GM21367 (cell line): ENCODE data around the gene SORCS2.
A peak's percentile ranks its signal among the peaks of the same experiment; 100 is the strongest.

ENCODE experiments used
- ATAC-seq: cut with Tn5 transposase; IDR thresholded peaks from one replicate; pipeline ENCODE4 v1.9.1; 2021; ENCODE audit not compliant: unreplicated experiment

Gene SORCS2

DNA sequence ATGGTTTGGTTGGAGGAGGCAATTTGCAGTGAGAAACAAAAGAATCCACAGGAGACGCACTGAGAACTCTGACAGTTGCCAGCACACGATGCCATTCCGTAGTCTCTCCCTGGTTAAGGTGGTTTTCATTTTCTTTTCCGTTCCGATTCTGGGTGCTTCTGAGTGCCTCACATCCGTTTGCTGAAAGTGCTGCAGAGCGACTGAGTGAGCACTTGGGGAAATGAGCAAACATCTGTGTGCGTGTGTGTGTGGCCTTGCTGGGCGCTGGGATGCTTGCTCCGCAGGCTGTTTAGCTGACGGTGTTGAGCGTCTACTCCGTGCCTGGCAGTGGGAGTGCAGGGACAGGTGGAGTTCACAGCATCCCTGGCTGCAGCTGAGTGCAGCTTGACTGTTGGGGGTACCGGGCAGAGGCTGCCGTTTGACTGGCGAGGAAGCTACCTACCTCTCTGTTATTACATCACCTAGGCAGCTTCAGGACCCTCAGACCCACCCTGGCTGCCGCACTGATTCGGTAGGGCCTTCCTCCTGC is 49.3 kb downstream of the SORCS2 start:
- no peak for ATAC-seq

DNA sequence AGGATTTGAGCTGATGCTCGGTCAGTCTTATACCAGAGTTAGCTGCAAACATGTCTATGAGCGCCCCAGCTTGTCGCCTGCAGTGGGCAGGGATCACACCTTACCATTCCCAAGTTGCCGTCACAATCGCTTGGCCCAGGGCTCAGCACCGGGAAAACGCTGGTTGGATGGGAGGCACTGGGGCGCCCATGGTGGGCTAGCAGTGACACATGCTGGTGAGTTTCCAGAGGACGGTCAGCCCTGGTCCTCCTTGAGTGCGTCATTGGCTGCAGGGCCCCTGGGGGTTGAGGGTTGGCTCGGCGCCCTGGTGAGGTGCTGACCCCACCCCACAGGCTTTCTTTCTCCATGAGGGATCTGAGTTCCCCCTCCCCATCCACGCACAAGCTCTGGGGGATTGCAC is 50.4 kb downstream of the SORCS2 start:
- no peak for ATAC-seq

DNA sequence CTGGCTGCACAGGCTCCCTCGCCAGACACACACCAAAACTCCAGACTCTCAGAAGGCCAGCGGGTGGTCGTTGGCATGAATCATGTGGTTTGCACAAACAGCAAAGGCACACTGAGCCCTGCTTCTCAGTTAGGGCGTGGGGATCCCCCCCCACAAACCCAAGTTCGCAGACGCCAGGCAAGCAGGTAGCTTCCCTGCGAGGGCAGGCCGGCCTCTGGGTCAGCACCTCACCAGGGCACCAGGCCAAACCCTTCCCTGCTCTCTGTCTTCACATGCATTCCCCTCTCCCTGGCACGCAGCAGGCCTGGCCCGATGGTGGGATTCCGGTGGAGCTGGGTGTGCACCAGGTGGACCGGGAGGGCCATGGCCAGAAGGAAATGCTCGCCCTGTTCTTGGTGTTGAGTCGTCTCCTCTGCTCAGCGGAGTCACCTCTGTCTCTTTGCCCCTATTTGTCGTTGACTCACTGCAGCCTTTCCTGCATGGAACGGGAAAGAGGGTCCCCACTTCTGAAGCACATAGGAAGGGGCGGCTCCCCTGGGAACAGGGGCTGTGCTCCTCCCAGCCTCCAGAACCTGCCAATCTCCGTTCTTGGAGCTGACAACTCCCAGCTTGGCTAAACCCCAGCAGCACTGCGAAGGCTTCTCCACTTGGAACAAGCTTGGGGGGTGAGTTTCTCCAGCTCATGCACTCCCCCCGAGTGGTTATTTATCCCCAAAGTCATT is 51.4 kb downstream of the SORCS2 start:
- ATAC-seq, result no peak

DNA sequence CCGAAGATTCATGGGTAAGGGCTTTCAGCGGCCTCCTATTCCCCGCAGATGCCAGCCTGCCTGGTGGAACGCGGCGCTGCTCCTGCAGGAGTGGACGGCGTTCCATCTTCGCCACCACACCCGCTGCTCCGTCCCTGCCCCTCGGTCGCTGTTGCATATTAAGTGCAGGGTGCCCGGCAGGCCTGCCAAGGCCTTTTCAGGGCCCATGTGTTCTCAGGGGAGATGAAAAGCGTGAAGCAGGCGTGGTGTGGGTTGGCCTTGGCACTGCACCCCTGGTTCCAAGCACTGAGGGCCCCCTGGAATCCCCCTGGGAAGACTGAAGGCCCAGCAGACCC is 52.0 kb downstream of the SORCS2 start:
- ATAC-seq, result no peak

DNA sequence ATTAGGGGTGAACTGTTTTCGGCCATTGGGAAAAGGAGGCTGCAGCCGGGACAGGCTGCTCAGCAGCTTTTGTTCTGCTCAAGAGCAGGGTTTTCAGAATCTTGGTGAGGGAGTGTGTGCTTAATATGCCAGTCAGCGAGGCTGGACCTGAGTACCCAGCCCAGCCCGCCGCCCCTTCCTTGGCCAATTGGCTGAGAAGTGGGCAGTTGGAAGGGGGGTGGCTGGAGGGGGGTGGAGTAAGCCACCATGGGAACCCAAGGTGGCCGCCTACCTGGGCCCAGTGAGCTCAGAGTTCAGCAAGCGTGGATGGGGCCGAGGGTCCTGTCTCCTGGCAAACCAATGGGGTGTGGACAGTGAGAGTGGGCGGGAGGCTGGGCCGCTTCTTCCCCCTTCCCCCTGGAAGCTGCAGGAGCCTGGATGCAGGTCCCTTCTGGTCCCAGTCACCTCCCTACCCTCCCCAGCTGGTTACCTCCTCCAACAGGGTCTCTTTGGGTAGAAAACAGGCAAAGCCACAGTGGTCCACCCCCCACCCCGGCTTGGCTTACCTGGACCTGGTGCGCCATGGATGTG is 52.5 kb downstream of the SORCS2 start:
- no peak for ATAC-seq

DNA sequence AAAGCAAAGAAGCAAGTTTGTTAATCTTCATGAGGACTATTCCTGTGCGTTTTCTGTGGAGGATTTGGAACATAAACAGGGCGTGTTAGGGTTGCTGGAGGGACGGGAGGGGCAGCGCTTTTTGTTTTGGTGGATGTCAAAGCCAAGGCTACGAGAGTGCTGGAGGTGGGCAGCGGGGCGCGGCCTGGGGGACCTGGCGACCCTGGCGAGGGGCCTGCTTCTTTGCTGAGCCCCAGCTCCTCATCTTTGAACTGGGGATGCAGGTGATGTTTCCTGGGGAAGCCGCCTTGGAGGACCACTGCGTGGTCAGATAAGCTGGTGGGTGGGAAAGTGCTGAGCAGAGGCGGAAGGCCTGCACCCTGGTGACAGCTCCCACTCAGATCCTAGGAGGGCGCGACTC is 55.2 kb downstream of the SORCS2 start:
- ATAC-seq, result no peak

DNA sequence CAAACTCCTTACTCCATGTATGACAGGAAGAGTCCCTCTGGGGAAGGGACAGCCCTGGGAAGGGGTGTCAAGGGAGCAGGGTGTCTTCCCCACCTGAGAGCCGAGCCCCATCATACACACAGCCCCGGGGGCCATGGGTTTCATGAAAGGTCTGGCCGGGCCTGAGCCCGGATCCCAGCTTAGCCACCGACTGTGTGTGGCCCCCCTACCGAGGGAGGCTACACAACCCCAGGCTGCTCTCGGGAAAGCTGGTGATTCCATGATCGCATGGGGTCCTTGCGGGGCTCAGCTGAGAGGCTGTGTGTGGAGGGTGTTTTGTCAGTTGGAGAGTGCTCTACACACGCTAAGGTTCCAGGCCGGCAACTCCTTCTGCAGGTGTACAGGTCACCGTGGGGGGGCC is 55.6 kb downstream of the SORCS2 start:
- no peak for ATAC-seq

DNA sequence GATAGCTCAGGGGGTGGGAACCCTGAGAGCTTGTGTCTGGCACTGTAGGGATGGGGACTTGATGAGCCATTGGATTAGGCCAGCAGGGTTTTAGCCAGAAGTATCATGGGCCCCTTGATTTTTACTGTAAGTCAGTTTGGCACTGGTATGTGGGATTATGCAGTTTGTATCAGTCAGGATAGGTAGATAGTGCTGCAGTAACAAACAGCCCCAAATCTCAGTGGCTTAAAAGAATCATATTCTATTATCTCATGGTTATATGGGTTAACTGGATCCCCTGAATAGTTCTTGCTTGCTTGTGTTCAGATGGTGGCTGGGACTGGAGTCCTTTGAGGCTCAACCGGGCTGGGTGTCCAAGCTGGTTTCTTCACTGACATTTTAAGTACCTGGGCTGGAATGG is 56.5 kb downstream of the SORCS2 start:
- ATAC-seq, result no peak

DNA sequence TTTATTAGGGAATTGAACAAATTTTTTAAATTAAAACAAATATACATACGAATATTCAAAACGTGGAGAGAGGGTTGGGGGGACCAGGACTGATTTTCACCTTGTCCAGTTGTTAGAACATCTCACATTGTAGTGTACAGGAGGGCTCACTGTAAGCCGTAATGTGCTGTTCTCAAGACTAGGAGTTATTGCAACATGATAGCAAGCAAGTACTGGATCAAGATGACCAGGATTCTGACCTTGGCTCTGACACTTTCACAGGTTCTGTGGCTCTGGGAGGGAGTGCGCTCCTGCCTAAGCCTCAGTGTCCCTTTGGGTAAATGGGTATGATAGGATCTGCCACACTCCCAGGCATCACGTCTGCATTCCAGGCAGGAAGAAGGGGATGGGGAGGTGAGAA is 59.0 kb downstream of the SORCS2 start:
- no peak for ATAC-seq

DNA sequence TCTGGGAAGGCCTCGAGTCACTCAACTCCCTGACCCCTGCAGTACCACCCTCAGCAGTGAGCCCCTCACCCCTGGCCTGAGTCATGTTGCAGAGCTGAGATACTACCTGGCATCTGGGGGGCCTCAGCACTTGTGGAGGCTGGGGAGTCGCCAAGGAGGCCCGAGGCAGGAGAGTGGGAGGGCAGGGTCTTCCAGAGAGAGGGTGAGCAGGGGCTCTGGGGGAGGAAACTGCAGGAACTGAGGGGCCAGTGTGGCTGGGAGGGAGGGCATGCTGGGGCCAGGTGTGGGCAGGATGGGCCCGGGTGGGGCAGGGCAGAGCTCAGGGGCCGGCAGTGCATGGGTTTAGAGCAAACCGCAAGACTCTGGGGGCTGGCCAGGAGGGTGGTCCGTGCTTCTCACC is 59.7 kb downstream of the SORCS2 start:
- no peak for ATAC-seq

DNA sequence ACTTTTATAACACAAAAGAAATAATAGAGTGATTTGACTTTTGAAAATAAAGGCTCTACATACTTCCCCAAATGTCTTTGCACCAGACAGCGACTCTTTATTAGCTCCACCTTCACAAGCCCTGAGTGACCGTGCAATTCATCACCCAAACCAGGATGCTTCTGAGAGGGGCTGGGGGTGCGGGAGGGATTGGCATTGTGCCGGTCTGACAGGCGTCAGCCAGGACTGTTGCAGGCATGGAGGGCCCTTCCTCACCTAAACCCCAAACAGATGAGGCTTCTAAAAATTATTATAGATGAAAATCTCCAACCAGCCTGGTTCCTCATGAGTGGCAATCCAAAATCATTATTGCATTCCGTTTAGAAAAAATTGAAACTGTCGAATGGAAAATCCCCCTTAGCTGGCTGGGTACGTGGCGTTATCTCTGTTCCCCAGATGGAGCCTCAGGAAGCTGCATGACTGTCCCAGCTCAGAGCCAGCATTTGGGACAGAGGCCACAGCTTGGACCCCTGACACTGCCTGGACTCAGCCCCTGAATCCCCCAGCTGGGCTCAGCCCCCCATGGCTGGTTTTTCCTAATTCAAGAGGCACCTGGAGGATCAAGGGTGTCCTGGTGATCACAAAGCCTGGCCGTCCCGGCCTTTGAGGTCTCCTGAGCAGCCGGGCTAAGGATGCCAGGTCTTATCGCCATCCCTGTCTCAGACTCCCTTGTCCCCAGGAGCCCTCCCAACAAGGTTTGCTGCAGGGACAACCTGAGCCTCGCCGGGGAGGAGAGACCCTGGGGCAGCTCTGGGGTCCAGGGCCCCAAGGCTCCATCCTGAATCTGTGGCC is 60.4 kb downstream of the SORCS2 start:
- ATAC-seq, result no peak

DNA sequence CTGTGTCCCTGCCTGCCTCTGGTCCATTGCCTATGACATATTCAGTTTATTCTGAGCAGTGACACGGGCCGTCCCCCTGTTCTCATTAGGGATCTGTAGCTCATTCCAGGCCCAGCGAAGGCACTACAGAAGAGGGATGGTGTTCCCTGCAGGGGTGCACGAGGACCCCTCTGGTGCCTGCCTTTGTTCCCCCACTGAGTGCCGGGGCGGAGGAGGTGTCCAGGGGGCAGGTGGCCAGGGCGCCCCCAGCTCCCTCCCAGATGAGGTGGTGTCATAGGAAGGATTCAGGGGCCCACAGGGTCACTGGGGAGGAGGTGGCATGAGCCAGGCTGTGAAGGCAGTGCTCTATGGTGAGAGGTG is 61.0 kb downstream of the SORCS2 start:
- no peak for ATAC-seq

DNA sequence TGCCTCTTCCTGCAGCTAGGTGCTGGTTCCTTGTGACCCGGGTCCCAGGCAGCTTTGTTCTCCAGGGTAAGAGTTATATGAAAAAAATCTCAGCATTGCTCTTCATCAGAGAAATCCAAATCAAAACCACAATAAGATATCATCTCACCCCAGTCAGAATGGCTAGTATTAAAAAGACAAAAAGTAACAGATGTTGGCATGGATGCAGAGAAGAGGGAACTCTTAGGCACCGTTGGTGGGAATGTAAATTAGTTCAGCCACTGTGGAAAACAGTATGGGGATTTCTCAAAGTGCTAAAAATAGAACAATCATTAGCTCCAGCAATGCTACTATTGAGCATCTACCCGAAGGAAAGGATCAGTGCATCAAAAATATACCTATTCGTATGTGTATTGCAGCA is 61.5 kb downstream of the SORCS2 start:
- ATAC-seq, result no peak

DNA sequence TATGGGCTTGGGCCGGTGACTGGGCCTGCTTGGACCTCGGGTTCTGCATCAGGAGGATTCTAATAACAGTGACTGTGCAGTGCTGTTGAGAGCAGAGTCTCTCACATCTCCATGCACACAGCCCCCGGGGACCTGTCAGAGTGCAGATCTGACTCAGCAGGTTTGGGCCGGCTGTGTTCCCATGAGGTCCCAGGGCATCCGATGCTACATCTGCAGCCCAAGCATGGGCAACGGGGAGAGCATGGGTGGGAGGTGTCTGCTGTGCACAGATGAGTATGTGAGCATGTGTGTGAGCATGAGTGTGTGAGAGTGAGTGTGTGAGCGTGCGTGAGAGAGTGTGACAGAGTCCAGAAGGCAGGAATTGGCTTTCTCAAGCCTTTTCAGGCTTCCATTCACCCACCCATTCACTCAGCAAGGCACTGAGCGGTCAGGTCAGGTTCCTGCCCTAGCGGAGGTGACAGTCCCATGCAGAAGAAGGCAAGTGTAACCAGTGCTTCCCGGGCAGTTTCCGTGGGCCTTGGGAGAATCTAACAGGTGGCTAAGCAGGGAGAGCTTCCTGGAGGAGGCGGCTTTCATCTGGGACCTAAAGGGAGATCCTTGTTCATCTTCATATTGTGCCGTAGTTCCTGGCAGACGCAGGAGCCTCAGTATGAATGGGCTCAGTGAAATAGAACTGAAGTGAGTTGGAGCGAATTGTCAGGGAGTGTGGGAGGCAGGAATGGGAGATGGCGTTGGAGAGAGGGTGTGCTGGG is 62.6 kb downstream of the SORCS2 start:
- ATAC-seq, result peak; percentile 73

DNA sequence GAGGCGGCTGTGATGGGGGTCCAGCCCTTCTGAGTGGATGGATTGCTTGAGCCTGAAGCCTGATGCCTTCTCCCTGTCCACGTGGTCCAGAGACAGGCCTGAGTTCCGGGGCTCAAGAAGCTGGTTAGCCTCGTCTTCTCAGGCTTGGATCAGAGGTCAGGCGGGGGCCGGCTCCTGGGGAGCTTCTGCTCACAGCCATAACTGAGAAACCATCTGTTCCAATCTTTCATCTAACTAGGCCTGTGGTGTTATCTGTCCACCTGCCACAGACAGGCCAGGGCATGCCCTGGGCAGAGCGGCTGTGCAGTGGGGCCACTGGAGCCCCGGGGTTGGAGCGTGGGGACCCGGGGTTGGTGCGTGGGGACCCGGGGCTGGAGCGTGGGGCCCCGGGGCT is 63.1 kb downstream of the SORCS2 start:
- no peak for ATAC-seq

DNA sequence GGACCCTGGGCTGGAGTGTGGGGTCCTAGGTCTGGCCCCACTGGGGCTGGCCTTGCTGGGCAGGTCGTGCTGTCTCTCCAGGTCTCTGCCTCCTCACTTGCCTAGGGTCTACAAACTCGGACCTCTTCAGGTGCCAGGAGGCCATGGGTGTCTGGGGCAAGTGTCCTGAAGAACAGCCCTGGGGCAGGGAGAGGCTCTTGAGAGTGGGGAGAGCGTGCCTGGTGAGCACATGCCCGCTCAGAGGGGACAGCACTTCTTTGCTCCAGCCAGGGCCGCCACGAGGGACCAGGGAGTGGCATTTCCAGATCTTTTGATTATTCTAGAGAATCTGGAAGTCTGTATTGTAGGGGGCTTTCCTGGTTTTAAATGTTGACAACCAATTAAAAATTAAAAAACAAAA is 63.7 kb downstream of the SORCS2 start:
- no peak for ATAC-seq

DNA sequence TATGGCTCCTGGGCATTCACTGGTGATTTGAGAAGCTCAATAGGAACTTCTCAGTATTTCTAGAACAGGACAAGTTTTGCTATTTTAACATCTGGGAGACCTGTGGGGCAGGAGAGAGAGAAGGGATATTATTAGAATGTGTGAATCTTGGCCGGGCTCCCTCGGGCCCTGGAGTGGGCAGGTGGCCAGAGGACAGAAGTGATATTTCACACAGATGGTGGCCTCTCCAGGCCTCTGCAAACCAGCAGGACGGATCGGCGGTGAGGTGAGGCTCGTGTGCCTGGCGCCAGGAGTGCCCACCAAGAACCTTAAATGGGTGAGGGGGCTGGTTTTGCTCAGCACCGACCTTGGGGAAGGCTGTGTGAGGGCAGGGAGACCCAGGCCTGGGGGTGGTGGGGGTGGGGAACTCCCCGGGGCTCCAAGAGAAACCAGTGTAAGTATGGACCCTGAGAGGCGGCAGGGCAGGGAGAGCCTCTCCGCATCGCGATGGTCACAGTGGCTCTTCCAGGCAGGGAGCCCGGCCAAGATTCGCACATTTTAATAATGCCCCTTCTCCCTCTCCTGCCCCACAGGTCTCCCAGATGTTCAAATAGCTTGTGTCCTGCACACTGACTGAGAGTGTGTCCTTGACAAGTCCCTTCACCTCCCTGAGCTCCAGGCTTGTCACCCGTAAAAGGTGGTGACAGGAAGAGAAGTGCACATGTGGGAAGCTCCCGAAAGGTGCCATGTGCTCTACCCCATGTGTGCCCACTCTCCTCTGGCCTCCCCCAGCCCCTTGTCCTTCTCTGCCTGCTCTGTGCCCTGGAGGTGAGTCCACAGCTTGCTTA is 64.9 kb downstream of the SORCS2 start:
- ATAC-seq, result no peak

DNA sequence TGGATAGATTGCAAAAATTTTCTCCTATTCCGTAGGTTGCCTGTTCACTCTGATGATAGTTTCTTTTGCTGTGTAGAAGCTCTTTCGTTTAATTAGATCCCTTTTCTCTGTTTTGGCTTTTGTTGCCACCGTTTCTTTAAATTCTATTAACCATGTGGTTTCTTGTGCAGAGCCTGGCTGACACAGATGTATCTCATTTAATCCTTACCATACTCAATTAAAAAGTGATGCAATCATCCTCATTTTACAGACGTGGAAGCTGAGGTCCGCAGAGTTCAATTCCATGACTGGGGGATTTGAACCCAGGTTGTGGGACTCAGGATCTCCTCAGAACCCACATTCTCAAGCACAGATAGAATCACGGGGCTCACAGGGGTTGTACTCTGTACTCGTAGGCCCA is 66.7 kb downstream of the SORCS2 start:
- ATAC-seq, result no peak

DNA sequence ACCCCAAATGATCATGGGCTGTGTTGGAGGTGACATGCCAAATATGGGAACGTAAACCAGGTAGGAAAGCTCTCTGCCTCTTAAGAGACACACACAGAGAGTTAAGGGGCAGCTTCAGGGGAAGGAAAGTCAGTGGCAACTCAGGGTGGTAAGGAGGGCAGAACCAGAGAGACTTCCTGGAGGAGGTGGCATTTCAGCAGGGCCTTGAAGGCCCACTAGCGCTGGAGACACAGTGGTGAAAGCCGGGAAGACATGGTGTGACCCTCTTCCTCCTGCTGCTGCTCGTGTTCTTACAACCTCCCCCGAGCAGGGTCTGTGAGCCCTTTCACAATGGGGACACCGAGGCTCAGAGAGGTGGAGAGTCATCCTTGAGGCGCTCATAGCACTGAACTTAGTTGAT is 68.2 kb downstream of the SORCS2 start:
- no peak for ATAC-seq

DNA sequence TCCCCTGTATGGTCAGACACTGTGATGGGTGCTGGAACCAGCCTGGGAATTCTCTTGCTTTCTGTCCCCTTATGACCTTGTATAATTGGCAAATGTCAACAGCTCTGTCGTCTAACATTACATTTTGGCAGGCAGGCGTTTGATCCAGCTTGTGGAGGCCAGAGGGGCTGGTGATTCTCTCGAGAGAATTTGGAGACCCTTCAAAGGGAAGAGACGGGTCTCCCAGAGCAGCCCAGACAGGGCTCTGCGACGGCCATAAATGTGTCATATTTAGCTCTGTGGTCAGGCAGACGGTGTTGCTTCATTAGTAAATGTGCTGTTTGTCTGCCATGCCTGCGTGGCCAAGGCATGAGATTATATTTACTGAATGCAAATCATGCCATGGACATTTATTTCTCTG is 68.7 kb downstream of the SORCS2 start:
- ATAC-seq, result no peak

DNA sequence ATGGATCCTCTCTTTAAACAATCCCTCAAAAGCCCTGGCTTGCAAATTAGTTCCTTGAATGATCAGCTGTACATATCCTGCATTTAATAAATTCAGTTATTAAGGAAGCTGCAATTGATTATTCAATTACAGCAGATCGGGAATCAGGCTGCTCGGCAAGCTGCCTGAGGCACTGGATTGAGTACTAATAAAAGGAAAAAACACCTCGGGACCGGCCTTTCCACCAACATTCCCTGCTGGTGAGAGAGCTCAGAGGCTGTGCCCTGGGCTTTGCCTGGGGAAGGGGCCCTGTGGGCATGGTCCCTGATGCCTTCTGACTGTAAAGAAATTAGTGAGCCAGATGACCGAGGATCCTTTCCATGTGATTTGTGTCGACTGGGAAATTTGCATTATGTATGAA is 69.2 kb downstream of the SORCS2 start:
- ATAC-seq, result no peak
